H9 (cell line): Measurements from ENCODE around the gene SLC6A7. TPM values are rescaled to one million over a fixed set of nuclear protein-coding genes. Genes with fewer than 3 reads are reported as not detected.

Experiments used
- DNase-seq: peaks from one replicate; pipeline ENCODE4 v3.0.0-alpha.2; 2017
- H2AFZ ChIP-seq: one replicate; pipeline ENCODE4 v1.6.1; 2013; ENCODE audit warnings: mild to moderate bottlenecking, low read length, control low read depth, moderate library complexity
- H2AK5ac ChIP-seq: 2 replicates; pipeline ENCODE4 v1.6.1; 2013; ENCODE audit warnings: low read length, control low read depth, mixed read lengths; ENCODE audit not compliant: insufficient read length
- H2BK120ac ChIP-seq: one replicate; pipeline ENCODE4 v1.6.1; 2013; ENCODE audit warnings: low read depth, mild to moderate bottlenecking, low read length, control low read depth, inconsistent platforms; ENCODE audit not compliant: poor library complexity, severe bottlenecking
- H2BK12ac ChIP-seq: 2 replicates; pipeline ENCODE4 v1.6.1; 2013; ENCODE audit warnings: low read length, control low read depth, mixed read lengths, low read depth; ENCODE audit not compliant: insufficient read length
- H2BK15ac ChIP-seq: 2 replicates; pipeline ENCODE4 v1.6.1; 2013; ENCODE audit warnings: low read depth, low read length, control low read depth
- H2BK20ac ChIP-seq: one replicate; pipeline ENCODE4 v1.6.1; 2013; ENCODE audit warnings: low read depth, mild to moderate bottlenecking, low read length, control low read depth, inconsistent platforms; ENCODE audit not compliant: poor library complexity, severe bottlenecking
- H2BK5ac ChIP-seq: 2 replicates; pipeline ENCODE4 v1.6.1; 2013; ENCODE audit warnings: low read length, control low read depth, mixed read lengths; ENCODE audit not compliant: insufficient read length
- H3K14ac ChIP-seq: 2 replicates; pipeline ENCODE4 v1.6.1; 2013; ENCODE audit warnings: low read length, control low read depth; ENCODE audit not compliant: insufficient read depth
- H3K18ac ChIP-seq: 2 replicates; pipeline ENCODE4 v1.6.1; 2013; ENCODE audit warnings: low read depth, mild to moderate bottlenecking, mixed read lengths, low read length, control low read depth; ENCODE audit not compliant: insufficient read length
- H3K23ac ChIP-seq: 2 replicates; pipeline ENCODE4 v1.6.1; 2013; ENCODE audit warnings: low read length, control low read depth, mixed read lengths, low read depth; ENCODE audit not compliant: insufficient read length
- H3K23me2 ChIP-seq: 2 replicates; pipeline ENCODE4 v1.6.1; 2013; ENCODE audit warnings: low read depth, mild to moderate bottlenecking, mixed read lengths, low read length, control low read depth; ENCODE audit not compliant: insufficient read length, poor library complexity, severe bottlenecking
- H3K27ac ChIP-seq: 2 replicates; pipeline ENCODE4 v1.5.1; 2013; ENCODE audit warnings: low read length, control low read depth, mixed read lengths, low read depth; ENCODE audit not compliant: insufficient read length
- H3K27me3 ChIP-seq: 2 replicates; pipeline ENCODE4 v1.6.1; 2013; ENCODE audit warnings: low read length, control low read depth, inconsistent platforms; ENCODE audit not compliant: insufficient read depth
- H3K4ac ChIP-seq: 2 replicates; pipeline ENCODE4 v1.6.1; 2013; ENCODE audit warnings: low read depth, mild to moderate bottlenecking, control low read depth, inconsistent platforms, low read length, moderate library complexity
- H3K4me1 ChIP-seq: 2 replicates; pipeline ENCODE4 v1.6.1; 2013; ENCODE audit warnings: low read length, control low read depth, inconsistent platforms; ENCODE audit not compliant: insufficient read depth
- H3K4me2 ChIP-seq: 2 replicates; pipeline ENCODE4 v1.6.1; 2013; ENCODE audit warnings: low read length, control low read depth, mixed read lengths; ENCODE audit not compliant: insufficient read length, insufficient read depth
- H3K56ac ChIP-seq: 2 replicates; pipeline ENCODE4 v1.6.1; 2013; ENCODE audit warnings: low read depth, mild to moderate bottlenecking, mixed read lengths, low read length, control low read depth; ENCODE audit not compliant: insufficient read length
- H3K79me1 ChIP-seq: 2 replicates; pipeline ENCODE4 v1.6.1; 2013; ENCODE audit warnings: low read depth, mild to moderate bottlenecking, moderate library complexity, low read length, control low read depth, inconsistent platforms; ENCODE audit not compliant: insufficient read depth, poor library complexity, severe bottlenecking
- H3K79me2 ChIP-seq: 2 replicates; pipeline ENCODE4 v1.6.1; 2013; ENCODE audit warnings: low read length, control low read depth, inconsistent platforms; ENCODE audit not compliant: insufficient read depth
- H3K9ac ChIP-seq: 2 replicates; pipeline ENCODE4 v1.6.1; 2013; ENCODE audit warnings: low read length, control low read depth, mixed read lengths; ENCODE audit not compliant: insufficient read length; ENCODE audit errors: extremely low read depth
- H3K9me3 ChIP-seq: one replicate; pipeline ENCODE4 v1.6.1; 2013; ENCODE audit warnings: low read depth, low read length, inconsistent platforms; ENCODE audit not compliant: control insufficient read depth
- H3T11ph ChIP-seq: one replicate; pipeline ENCODE4 v1.6.1; 2013; ENCODE audit warnings: mild to moderate bottlenecking, low read length, control low read depth, inconsistent platforms
- H4K20me1 ChIP-seq: one replicate; pipeline ENCODE4 v1.6.1; 2013; ENCODE audit not compliant: control insufficient read depth, insufficient read length, insufficient read depth
- H4K5ac ChIP-seq: 2 replicates; pipeline ENCODE4 v1.6.1; 2013; ENCODE audit warnings: low read depth, mild to moderate bottlenecking, mixed read lengths, low read length, control low read depth; ENCODE audit not compliant: insufficient read length
- H4K8ac ChIP-seq: replicated peaks from 2 replicates; pipeline ENCODE4 v1.6.1; 2013; ENCODE audit warnings: low read length, control low read depth, mixed read lengths, low read depth; ENCODE audit not compliant: insufficient read length
- H4K91ac ChIP-seq: 2 replicates; pipeline ENCODE4 v1.6.1; 2013; ENCODE audit warnings: low read depth, mild to moderate bottlenecking, moderate library complexity, mixed read lengths, low read length, control low read depth; ENCODE audit not compliant: insufficient read length
- H3K27ac Mint-ChIP-seq, 3 experiments: 2 replicates in 2 of 3; 3 replicates in 1 of 3; pipeline ENCODE4 v1.8.0; 2020 to 2021; ENCODE audit warnings: mixed read lengths in 3 of 3, mild to moderate bottlenecking in 1 of 3, moderate library complexity in 1 of 3
- H3K27me3 Mint-ChIP-seq: 2 replicates; pipeline ENCODE4 v1.8.0; 2021; ENCODE audit warnings: low read depth, mild to moderate bottlenecking, moderate library complexity, mixed read lengths
- H3K36me3 Mint-ChIP-seq, 3 experiments: 2 replicates in 2 of 3; 3 replicates in 1 of 3; pipeline ENCODE4 v1.8.0; 2020 to 2021; ENCODE audit warnings: low read depth in 3 of 3, mixed read lengths in 3 of 3; ENCODE audit not compliant: insufficient read depth in 1 of 3
- H3K4me1 Mint-ChIP-seq, 2 experiments: 2 replicates each; pipeline ENCODE4 v1.8.0; 2020; ENCODE audit warnings: mixed read lengths in 2 of 2
- H3K4me3 Mint-ChIP-seq, 2 experiments: 2 replicates in 1 of 2; 3 replicates in 1 of 2; pipeline ENCODE4 v1.8.0; 2020 to 2021; ENCODE audit warnings: mild to moderate bottlenecking in 2 of 2, mixed read lengths in 2 of 2, moderate library complexity in 1 of 2
- H3K9me3 Mint-ChIP-seq, 2 experiments: 2 replicates in 1 of 2; 3 replicates in 1 of 2; pipeline ENCODE4 v1.8.0; 2020; ENCODE audit warnings: mild to moderate bottlenecking in 2 of 2, mixed read lengths in 2 of 2, moderate library complexity in 1 of 2
- WGBS: extraction: QIAGEN DNeasy Blood & Tissue Kit; methylation state at CpG from one replicate; pipeline ENCODE4 v1.1.7; 2013; ENCODE audit warnings: missing lambda C conversion rate, low lambda C conversion rate, mixed read lengths; ENCODE audit not compliant: insufficient read length; ENCODE audit errors: extremely low coverage; 5-methylcytosine and 5-hydroxymethylcytosine counted together
- total RNA-seq: library from RNA; stranded (reverse); gene quantifications from 2 replicates; pipeline ENCODE4 v1.2.1, GENCODE V29; 2021
- TF ChIP-seq, protein P1 (sequence below): fragments of 200-600 bp; sonication (generic); conservative IDR thresholded peaks from 3 replicates; pipeline ENCODE4 v1.8.0; 2021; ENCODE audit warnings: antibody characterized with exemption, mild to moderate bottlenecking

SLC6A7 gene
- total RNA-seq, 1 experiment from 2014 or later = not detected

- Mint-ChIP-seq H3K27ac (peak overlapping the region in 2 of 3 experiments; percentile 30 to 41; a peak in 3 of 7 replicates), H3K36me3 (peaks cover 0 to 2% (median 0%) of the 10 kb centered on the region in 3 experiments; a peak in 1 of 7 replicates), H3K4me1 (peaks cover 30 to 50% of the 10 kb centered on the region in 2 experiments), H3K27me3 (peaks cover 10% of the 10 kb centered on the region), H3K4me3 (no peak overlapping the region), H3K9me3 (peaks cover 0 to 4% of the 10 kb centered on the region in 2 experiments; a peak in 2 of 5 replicates)
- Histone ChIP-seq H4K5ac (no peak overlapping the region), H3K4me2 (no peak overlapping the region), H3K23me2 (no peaks in the 10 kb centered on the region), H3K56ac (no peak overlapping the region), H3K14ac (no peak overlapping the region), H3K23ac (no peak overlapping the region), H3T11ph (no peak overlapping the region), H2AK5ac (no peak overlapping the region), H3K9ac (no peak overlapping the region), H3K4ac (no peak overlapping the region), H2BK20ac (no peak overlapping the region), H3K79me2 (no peaks in the 10 kb centered on the region), H2BK5ac (no peak overlapping the region), H3K79me1 (no peaks in the 10 kb centered on the region), H3K4me1 (no peaks in the 10 kb centered on the region; the same call in 1 of the 2 replicates), H2BK15ac (no peak overlapping the region), H3K27ac (no peak overlapping the region), H3K9me3 (no peaks in the 10 kb centered on the region), H4K91ac (no peak overlapping the region), H3K18ac (no peak overlapping the region), H4K20me1 (no peaks in the 10 kb centered on the region), H2BK12ac (no peak overlapping the region), H4K8ac (no peak overlapping the region), H2AFZ (no peak overlapping the region), H3K27me3 (no peaks in the 10 kb centered on the region), H2BK120ac (no peak overlapping the region)
- TF ChIP-seq, protein P1, sequence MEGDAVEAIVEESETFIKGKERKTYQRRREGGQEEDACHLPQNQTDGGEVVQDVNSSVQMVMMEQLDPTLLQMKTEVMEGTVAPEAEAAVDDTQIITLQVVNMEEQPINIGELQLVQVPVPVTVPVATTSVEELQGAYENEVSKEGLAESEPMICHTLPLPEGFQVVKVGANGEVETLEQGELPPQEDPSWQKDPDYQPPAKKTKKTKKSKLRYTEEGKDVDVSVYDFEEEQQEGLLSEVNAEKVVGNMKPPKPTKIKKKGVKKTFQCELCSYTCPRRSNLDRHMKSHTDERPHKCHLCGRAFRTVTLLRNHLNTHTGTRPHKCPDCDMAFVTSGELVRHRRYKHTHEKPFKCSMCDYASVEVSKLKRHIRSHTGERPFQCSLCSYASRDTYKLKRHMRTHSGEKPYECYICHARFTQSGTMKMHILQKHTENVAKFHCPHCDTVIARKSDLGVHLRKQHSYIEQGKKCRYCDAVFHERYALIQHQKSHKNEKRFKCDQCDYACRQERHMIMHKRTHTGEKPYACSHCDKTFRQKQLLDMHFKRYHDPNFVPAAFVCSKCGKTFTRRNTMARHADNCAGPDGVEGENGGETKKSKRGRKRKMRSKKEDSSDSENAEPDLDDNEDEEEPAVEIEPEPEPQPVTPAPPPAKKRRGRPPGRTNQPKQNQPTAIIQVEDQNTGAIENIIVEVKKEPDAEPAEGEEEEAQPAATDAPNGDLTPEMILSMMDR = no peak
- no CpG with 5 or more reads among the region's 19 CpGs for WGBS
- DNase-seq = no peak
Observed at GRCh38 chr5:150208187-150209098, 18.6 kb downstream of the SLC6A7 start.
